GM04504 (cell line): ENCODE results near the gene ENPP7.

ENCODE experiments used
- DNase-seq: peaks from one replicate; pipeline ENCODE4 v3.0.0-alpha.2; 2012; ENCODE audit warnings: low read depth

ENPP7 gene

DNA sequence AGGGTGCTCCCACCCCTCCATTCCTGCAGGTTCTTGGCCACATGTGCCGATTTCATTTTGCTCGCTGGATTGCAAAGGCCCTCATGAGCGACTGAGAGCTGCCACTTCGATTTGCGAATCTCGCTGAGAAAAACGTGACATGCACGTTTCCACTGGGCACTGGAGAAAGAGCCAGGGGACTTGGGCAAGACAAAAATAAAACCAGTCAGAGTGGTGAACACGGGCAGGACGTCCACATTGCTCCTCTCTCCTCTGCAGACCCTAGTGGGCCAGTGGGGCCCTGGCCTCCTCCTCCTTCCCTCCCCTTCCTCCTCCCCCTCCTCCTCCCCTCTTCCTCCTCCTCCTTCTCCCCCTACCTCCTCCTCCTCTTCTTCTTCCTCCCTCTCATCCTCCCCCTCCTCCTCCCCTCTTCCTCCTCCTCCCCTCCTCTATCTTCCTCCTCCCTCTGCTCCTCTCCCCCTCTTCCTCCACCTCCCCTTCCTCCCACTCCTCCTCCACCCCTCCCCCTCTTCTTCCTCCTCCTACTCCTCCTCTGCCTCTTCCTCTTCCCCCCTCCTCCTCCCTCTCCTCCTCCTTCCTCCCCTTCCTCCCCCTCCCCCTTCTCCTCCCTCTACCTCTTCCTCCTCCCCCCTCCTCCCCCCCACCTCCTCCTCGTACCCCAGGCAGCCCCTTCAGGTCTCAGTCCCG, 28.1 kb upstream of the ENPP7 start:
- no peak for DNase-seq

DNA sequence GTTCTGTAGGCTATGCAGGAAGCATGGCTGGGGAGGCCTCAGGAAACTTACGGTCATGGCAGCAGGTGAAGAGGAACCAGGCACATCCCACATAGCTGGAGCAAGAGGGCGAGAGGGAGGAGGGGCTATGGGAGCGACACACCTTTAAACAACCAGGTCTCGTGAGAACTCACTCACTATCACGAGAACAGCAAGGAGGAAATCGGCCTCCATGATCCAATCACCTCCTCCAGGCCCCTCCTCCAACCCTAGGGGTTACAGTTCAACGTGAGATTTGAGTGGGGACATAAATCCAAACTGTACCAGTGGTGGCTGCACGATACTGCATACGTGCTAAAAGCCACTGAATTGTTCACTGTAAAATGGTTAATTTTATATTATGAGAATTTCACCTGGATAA, 26.1 kb upstream of the ENPP7 start:
- no peak for DNase-seq

GRCh38 chr17:79705674-79706073, 25.1 kb upstream of the ENPP7 start:
- no peak for DNase-seq

GRCh38 chr17:79706931-79707850, 23.6 kb upstream of the ENPP7 start:
- DNase-seq = no peak

- DNase-seq = no peak
Observed at GRCh38 chr17:79707931-79708891, 22.5 kb upstream of the ENPP7 start.

- DNase-seq = no peak
Observed at GRCh38 chr17:79711715-79712305, 18.9 kb upstream of the ENPP7 start.

DNA sequence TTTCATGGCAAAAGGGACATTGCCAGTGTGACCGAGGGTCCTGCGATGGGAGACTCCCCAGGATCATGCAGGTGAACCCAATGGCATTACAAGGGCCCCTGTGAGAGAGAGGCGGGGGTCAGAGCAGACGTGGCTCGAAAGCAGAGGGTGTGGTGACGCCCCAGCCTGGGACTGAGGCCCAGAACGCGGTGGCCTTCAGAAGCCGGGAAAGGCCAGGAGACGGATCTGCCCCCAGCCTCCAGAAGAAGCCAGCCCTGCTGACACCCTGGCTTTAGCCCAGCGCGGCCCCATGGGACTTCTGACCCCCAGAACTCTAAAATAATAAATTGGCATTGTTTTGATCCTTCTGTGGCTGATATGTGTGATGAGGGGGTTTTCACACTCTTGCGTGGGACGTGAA, 17.4 kb upstream of the ENPP7 start:
- DNase-seq = no peak

GRCh38 chr17:79714176-79715097, 16.3 kb upstream of the ENPP7 start:
- no peak for DNase-seq

DNA sequence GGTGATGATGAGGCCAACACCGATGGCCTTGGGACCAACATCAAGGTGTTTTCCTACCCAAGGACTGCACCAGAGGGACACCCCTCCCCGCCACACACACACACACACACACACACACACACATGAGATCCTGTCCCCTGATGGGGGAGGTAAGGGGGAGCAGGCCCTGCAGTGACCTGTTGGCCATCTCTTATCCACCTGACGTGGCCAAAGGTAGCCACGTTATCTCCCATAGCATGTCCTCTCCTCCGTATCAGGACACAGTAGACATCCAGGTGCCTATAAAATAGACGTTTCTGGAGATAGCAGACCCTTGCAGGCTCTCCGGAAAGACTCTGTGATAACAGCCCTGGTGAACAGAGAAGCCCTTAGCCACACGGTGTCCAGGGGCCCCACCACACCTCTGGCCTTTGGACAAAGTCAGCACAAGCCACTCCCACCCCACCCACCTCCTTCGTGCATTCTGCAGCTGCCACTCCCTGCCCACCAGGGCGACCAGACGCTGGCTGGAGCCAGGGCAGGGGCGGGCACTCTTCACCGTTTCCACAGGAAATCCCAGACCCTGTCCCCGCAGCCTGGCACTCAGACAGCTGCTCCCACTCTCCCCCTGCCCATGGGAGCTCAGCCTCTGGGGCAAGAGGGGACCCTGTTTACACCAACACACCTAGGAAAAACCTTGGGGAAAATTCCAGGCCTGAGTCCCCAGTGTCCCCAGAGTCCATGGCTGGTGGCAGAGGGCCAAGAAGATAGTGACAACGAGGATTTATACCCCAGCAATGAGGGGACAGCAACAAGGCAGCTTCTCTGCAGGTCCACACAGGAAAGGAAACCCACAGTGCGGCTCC, 15.4 kb upstream of the ENPP7 start:
- no peak for DNase-seq

DNA sequence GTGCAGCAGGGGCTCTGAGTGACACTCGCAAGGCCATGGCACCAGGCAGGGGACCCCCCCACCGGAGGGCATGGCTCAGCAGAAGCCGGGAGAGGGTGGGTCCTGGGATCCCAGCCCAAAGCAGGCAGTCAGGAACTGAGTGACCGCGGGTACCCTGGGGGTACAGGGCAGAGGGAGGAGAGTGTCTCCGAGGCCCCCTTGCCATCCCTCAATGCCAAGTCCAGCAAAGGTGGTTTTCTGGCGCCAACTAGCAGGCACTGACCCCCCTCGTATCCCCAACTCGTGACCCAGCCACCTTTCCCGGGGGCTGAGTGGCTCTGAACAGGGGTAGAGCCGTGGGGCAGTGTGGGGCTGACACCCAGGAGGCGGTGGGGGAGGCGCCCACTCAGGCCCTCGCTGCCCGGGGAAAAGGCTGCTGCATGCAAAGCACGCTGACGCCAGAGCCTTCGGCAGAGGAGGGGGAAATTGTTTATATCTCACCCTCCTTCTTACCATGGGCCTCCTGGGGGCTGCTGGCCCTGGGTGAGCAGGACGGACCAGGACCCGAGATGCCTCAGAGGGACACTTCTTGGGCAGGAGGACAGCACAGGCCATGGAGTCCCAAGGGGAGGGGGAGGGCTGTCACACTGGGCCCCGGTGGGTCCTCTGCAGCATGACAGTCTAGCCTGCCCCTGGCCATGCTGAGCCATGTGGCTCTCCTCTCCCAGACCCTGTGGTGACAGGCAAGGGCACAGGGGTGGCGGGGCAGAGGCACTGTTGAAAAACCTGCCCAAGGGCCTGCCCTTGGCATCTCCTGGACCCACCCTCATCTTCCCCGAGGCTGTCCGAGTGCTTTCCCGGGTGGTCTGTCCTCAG, 14.6 kb upstream of the ENPP7 start:
- DNase-seq = no peak

GRCh38 chr17:79720705-79721292, 9.9 kb upstream of the ENPP7 start:
- DNase-seq = no peak

GRCh38 chr17:79721993-79722671, 8.6 kb upstream of the ENPP7 start:
- no peak for DNase-seq

GRCh38 chr17:79722787-79723186, 8.0 kb upstream of the ENPP7 start:
- no peak for DNase-seq

GRCh38 chr17:79728169-79728907, 2.4 kb upstream of the ENPP7 start:
- DNase-seq = peak; percentile 77

GRCh38 chr17:79728908-79729471, 1.8 kb upstream of the ENPP7 start:
- DNase-seq = no peak

- DNase-seq = no peak
Observed at GRCh38 chr17:79729761-79730160, 982 bp upstream of the ENPP7 start.

DNA sequence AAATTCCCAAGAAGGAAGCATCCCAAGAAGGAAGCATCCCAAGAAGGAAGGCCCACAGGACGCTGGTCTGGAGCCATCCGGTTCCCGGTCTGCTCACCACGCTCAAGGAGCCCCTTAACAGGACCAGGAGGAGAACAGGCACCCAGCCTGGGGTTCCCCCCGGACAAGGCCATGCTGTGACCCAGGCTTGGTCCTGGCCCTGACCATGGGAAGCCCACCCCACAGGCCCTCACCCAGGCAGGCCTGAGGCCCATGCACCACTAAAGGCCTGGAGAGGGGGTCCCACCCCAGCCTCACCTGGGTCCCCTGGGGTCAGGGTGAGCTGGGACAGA, 340 bp upstream of the ENPP7 start:
- no peak for DNase-seq
